HT-29 (cell line): Measurements from ENCODE around the gene NUP54. TPM values are rescaled to one million over a fixed set of nuclear protein-coding genes. Genes with fewer than 3 reads are reported as not detected.

Source experiments
- DNase-seq: peaks from one replicate; pipeline ENCODE4 v3.0.0-alpha.2; 2015; ENCODE audit warnings: low spot score
- total RNA-seq: library from RNA; depleted of rRNA; stranded (reverse); fragments of >200 nt; shearing (Covaris generic); gene quantifications from 2 replicates; pipeline ENCODE4 v1.2.3, GENCODE V29; 2014; rRNA removed

Gene NUP54
- total RNA-seq, 1 experiment from 2014 or later = 43.6 TPM

DNA sequence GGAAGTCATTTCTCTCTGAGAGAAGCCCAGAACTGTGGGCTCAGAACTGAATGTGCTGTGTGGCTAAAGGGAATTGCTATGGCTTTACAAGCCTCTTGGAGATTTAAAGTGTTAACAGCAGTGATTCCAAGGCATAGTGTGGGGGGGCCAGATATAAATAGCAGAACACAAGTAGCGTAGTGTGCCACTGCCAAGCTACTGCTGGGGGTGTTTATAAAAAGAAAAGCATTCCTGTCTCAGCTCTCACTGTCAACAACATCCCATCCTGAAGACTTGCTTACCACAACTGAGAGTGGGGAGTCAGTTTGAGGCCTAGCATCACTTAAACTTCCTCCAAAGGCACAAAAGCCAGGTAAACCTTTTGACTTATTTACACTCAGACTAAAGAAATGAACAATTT, 73.7 kb downstream of the NUP54 start, which contains the start of gene ART3:
Gene ART3, plus strand, starts transcription at position 242 of the 400 bp plus-strand sequence. CDS start 1,181 bp downstream, outside the sequence.
- DNase-seq = no peak

DNA sequence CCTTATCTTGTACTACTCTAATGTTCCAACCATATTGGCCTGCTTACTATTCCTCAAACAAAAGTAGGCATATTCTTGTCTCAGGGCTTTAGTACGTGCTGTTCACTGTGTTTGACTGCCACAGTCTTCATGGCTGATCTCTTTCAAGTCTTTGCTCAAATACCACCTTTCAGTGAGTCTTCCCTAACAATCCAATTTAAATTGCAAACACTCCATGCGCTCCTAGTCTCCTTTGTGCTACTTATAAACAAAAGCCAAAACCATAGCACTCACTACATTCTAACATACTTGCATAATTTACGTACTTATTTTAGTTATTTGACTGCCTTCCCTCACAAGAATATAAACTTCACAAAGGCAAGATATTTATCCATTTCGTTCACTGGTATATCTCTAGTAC, 75.4 kb downstream of the NUP54 start:
- no peak for DNase-seq

DNA sequence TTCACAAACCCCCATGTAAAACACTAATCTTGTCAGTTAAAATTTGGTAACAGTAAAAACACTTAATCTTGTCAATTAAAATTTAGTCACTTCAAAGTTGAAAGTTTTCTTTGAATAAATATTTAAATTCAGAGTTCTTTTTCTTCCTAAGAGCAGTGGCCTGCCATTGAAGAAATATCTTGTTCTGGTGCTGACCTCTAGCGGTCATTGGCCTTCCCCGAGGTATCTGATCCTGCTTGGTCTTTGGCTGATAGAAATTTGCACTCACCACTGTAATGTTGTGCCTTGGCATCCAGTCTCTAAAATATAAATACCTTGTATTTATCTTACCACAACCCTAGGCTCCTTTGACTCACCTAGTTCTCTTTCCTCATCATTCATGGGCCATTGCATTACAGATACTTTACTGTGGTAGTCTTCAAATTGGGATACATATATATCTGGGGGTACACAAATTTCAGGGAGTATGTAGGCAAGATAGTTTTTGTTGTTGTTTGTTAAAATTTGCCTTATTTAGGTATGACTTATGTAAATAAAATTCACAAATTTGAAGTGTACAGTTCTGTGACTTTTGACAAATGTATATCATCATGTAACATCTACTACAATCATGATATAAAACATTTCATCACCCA, 80.4 kb downstream of the NUP54 start:
- peak; percentile 92 for DNase-seq

DNA sequence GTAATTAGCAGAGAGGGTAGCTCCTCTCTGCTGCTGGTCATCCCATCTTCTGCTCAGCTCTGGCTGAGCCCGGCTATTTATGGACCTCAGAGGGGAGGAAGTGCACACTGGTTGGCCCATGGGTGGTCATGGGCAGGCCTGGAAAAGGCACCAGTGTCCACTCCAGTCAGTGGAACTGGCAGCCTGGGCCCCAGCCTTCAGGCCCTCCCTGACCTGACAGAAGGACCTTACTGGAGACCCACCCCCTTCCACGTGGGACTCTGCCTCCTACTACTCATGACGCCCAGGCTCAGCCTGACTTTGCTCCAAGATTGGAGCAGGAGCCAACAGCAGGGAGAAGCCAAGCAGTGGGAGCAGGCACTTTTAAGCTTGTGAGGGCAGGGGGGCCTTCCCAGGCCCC, 81.7 kb downstream of the NUP54 start:
- no peak for DNase-seq

Other genes starting within 250 kb of the NUP54 start
- gene PPEF2, start 245.9 kb downstream of the NUP54 start, total RNA-seq = not detected in 2 replicates
- 20.6 and 28.8 TPM in 2 replicates for gene NAAA, start 207.4 kb downstream of the NUP54 start, total RNA-seq
- 11.2 and 16.1 TPM in 2 replicates for gene SDAD1, start 157.5 kb downstream of the NUP54 start, total RNA-seq
- not detected in 2 replicates for gene CXCL9, start 140.9 kb downstream of the NUP54 start, total RNA-seq
- 0.08 and 0.63 TPM in 2 replicates for gene CXCL10, start 124.9 kb downstream of the NUP54 start, total RNA-seq
- 0.10 and 0.31 TPM in 2 replicates for gene CXCL11, start 112.3 kb downstream of the NUP54 start, total RNA-seq
- not detected in 2 replicates for gene ART3, start 73.7 kb downstream of the NUP54 start, total RNA-seq
- gene SCARB2, start 65.4 kb upstream of the NUP54 start, total RNA-seq = 99.5 and 105 TPM in 2 replicates
- 2.4 and 2.9 TPM in 2 replicates for gene FAM47E, start 103.3 kb upstream of the NUP54 start, total RNA-seq
- gene STBD1, start 158.3 kb upstream of the NUP54 start, total RNA-seq = 3.3 and 4.0 TPM in 2 replicates